SKM-1 (cell line): ENCODE data around the gene STC2.
"Not testable (repeated sequence)": the region's sequence is repeated elsewhere in the genome, so short reads cannot be mapped to it uniquely, and the experiment has no call there.

Experiments used
- DNase-seq: peaks from one replicate; lab custom pipeline; 2025; ENCODE audit not compliant: unreplicated experiment; lab: John Stamatoyannopoulos, UW

The STC2 gene, protein sequence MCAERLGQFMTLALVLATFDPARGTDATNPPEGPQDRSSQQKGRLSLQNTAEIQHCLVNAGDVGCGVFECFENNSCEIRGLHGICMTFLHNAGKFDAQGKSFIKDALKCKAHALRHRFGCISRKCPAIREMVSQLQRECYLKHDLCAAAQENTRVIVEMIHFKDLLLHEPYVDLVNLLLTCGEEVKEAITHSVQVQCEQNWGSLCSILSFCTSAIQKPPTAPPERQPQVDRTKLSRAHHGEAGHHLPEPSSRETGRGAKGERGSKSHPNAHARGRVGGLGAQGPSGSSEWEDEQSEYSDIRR

GRCh38 chr5:173327948-173328843, at the start of gene STC2:
STC2 (minus strand) TSS chr5:173328414; CDS start chr5:173328193, 221 bp downstream.
- DNase-seq = peak; percentile 64

GRCh38 chr5:173371400-173371799, 43.2 kb upstream of the STC2 start:
- DNase-seq = no peak

DNA sequence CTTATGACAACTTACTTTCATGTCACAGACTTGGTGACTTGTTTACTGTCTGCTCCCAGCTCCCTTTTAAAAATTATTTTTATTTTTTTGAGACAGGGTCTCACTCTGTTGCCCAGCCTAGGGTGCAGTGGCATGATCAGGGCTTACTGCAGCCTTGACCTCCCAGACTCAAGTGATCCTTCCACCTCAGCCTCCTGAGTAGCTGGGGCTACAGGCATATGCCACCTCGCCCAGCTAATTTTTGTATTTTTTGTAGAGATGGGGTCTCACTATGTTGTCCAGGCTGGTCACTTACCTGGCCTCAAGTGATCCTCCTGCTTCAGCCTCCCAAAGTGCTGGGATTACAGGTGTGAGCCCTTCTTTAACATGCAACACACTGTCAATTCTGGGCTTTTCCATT, 35.2 kb upstream of the STC2 start:
- not testable (repeated sequence) for DNase-seq

DNA sequence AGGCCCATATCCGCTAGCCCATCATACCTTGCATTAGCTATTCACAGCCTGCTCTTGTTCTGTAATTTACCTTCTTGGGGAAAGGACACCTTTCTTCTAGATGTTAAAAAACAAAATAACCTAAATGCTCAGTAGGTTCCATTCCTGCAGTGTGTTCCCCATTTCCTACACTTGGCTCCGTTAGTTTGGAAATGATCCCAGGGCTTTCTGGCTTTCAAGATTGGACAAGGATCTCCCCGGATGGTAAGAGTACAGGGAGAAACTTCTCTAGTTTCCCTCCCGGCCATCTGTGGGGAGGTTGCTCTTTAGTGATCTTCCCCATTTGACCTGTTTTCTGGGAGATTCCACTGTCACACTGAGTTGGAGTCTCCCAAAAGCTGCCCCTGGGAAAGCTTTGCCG, 27.3 kb upstream of the STC2 start:
- DNase-seq = no peak

- no peak for DNase-seq
Measured at GRCh38 chr5:173354645-173355044, 26.4 kb upstream of the STC2 start.

DNA sequence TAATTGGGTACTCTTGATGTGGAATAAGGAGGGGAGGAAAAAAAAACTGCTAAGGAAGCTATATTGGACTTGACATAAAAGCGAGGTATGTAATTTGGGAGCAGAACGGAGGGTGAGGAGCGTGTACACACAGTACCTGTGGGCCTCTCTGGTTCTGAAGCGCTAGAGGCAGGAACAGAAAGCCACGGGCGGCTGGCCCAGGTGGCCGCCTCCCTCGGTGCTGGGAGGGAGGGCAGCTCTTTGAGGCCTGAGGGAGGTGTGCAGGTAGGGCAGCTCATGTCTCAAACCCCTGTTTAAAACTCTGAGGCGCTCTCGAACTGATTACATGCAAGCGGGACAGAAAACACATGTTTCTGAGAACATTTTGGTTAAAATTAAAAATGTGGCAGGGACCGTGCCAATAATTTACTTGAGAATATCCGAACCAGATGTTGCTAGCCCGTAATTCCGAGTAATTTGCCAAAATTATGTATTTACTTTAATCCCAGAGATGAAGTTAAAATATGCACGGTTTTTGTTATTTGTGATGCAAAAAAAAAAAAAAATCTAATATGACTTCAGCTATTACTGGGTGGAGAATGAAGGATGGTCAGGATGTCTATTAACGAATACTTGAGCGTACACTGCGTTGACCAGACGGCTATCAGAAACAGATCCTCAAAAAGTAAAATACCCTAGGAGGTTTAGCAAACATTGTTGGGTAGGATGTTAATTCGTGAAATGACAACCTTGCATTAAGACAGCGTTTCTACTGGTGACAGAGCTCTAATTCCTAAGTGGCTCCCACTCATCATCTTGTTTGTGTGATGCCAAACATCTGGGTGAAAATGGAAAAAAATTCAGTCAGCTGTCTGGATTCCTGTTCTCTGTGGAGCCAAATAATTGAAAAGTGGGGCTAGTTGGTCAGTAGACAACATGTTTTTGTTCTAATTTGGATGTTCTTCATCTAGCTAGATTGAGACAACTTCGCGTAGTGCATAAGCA, 24.4 kb upstream of the STC2 start:
- DNase-seq = no peak

- DNase-seq = no peak
Measured at GRCh38 chr5:173342813-173343755, 14.9 kb upstream of the STC2 start.

DNA sequence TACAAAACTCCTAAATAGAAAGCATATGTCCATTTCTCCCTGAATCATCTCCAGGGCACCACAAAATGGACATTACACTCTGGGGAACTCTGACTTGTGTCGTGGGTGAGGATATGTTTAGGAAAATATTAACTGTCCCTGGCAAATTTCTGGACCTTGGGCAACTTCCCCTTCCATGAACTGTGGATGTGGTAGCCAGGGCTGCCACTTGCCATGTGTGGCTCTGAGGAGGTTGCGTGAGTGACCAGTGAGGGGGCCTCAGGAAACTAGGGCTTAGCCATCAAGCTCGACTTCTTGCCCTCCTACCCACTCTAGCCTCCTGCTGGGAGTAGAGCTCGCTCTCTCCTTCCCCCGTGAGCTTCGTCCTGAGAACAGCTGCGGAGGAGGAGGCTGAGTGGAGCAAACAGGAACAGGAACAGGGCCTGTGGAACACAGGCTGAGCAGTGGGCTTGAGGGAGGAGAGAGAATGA, 13.8 kb upstream of the STC2 start:
- DNase-seq = no peak

DNA sequence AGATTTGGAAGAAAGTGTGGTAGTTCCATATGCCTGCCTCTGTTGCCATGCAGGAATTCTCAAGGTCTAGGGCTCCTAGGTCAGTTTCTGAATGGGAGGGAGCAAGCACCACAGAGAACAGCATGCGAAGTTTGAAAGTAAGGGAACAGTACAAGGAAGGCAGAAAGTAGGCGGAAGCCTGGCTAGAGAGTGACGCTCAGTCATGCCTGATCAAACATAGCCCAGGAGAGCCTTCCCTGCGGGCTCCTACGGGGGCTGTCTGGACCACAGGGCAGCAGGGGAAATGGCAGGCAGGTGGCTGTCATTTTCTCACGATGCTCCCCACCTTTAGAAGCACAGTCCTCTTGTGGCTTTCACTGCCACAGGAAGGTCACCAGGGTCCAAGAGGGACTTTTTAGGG, 12.8 kb upstream of the STC2 start:
- no peak for DNase-seq

GRCh38 chr5:173340451-173340850, 12.2 kb upstream of the STC2 start:
- no peak for DNase-seq

- DNase-seq = no peak
Measured at GRCh38 chr5:173339286-173339685, 11.1 kb upstream of the STC2 start.

GRCh38 chr5:173338380-173339015, 10.3 kb upstream of the STC2 start:
- DNase-seq = no peak

DNA sequence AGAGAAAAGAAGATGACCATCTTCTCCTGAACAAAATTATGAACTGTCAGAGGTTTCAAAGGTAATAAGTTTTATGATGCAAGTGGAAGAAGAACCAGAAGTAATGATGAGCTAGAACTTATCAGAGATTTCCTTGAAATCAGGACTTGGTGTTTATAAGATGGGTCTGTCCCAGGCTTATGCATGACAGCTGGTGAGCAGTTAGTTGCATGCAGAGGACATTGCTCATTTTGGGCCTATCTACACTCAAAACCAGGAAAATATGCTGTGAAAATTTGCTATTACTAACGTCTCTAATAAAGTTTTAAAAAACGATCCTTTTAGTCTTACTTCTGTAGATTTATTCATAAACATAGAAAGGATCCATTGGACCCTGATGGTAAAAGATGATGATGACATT, 6.6 kb upstream of the STC2 start:
- DNase-seq = no peak

DNA sequence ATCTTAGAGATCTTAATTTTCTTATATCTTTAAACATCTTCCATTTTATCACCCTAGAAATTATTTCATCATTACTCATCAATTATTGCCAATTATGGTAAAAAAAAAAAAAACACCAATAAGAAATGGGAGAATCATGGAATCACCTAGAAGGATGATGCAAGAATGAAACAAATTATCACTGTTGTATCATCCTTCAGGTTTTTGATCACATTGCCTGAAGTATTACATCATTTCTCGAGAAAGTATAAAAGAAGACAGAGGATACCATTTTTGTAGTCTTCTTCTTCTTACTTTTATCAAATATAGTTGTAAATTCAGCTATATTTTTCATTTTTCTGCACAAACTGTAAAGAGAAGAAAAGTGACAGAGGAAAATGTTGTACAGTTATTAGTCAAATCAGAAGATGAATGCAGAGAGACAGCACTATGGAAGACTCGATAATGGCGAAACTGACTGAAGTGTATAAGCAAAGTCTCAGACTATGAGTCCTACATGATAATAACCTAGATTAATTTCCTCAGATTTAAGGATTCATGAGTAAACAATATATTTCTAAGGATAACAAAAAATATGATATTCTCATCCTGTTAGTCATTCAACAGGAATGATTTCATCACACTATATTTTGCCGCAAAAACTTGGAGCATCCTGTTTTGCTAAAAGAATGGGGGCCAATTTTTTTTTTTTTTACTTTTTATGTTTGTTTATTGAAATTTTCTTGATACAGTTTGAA, 5.9 kb upstream of the STC2 start:
- DNase-seq = no peak

GRCh38 chr5:173331956-173332479, 3.8 kb upstream of the STC2 start:
- peak; percentile 51 for DNase-seq

DNA sequence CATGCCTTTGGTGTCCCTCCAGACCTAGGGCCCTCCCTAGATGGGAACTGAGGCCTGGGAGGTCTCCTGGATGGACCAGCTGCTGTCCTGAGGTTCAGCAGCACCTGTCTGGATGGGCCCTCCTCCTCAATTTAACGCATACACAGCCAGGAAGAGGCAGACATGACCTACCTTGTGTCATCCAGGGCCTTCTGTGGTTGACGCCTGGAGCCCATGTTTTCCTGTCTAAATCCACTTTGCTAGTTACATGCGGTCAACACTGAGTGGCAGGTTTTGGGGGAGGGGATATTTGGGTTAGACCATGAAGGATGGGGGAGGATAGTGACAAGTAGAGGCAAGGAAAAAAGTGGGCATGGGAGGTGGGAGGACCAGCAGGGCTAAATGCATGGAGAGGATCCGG, 3.1 kb upstream of the STC2 start:
- DNase-seq = no peak

- no peak for DNase-seq
Measured at GRCh38 chr5:173330338-173331206, 2.4 kb upstream of the STC2 start.
